NCI-H2107 treated with DMSO at 0.1 percent for 48 hours (cell line): Measurements from ENCODE around the gene LAX1.

Experiments used
- DNase-seq: peaks from one replicate; lab custom pipeline; 2025; ENCODE audit not compliant: unreplicated experiment; lab: John Stamatoyannopoulos, UW

LAX1 gene

DNA sequence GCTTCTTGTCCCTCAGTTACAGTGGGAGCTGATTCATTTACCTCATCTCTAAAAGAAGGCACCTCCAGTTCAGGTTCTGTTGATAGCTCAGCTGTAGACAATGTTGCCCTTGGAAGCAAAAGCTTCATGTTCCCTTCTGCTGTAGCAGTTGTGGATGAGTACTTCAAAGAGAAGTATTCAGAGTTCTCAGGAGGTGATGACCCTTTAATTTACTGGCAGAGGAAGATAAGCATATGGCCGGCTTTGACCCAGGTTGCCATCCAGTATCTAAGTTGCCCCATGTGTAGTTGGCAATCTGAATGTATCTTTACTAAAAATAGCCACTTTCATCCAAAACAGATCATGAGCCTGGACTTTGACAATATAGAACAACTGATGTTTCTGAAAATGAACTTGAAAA, 35.0 kb downstream of the LAX1 start:
- no peak for DNase-seq

DNA sequence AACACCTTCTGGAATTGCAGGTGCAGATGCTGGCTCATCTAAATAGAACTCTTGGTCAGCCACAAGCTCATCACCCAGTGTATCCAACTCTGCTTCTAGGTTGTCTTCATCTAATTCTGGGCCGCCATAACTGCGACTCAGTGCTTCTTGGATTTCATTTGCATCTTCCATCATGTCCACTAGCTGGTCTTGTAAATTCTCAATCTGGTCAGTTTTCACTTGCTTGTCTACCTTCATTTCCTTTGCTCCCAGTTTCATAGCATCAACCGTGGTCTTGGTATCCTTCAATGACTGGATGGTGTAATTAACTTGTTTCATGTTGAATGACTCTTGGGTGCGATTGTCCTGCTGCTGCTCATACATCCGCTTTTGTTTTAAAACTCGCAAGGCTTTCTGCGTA, 40.7 kb downstream of the LAX1 start:
- DNase-seq, result no peak

DNA sequence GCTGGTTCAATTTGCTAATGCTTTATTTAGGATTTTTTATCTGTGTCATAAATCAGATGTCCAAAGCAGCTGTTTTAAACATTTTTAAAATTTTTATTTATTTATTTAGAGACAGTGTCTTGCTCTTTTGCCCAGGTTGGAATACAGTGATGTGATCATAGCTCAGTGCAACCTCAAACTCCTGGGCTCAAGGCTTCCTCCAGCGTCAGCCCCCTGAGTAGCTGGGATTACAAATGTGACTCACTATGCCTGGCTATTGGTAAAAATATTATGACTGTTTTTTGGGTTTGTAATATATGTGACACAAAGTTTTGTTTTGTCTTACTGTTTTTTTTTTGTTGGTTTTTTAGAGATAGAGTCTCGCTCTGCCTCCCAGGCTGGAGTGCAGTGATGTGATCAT, 42.2 kb downstream of the LAX1 start:
- DNase-seq, result no peak

DNA sequence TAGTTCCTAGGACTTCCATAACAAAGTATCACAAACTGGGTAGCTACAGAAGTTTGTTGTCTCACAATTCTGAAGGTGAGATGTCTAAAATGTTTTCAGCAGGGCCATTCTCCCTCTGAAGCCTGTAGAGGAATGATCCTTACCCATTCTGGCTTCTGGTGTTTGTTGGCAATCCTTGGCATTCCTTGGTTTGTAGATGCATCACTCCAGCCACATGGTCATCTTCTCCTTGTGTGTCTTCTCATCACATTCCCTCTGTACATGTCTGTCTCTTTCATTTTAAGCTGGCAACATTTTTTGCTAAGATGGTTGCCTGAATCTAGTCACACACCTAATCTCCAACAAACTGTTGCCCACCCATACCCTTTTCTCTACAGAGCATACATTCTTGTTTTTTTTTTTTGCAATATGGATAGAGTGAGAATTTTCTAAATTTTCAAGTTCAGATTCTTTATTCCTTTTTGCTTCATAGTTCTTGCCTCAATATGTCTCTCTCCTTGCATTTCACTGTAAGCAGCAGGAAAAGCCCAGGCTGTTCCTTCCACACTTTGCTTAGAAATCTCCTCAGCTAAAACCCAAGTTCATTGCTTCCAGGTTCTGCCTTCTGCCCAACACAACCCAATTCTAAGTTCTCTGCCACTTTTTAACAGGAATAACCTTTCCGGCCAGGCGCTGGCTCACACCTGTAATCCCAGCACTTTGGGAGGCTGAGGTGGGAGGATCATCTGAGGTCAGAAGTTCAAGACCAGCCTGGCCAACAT, 48.8 kb downstream of the LAX1 start:
- DNase-seq, result no peak

DNA sequence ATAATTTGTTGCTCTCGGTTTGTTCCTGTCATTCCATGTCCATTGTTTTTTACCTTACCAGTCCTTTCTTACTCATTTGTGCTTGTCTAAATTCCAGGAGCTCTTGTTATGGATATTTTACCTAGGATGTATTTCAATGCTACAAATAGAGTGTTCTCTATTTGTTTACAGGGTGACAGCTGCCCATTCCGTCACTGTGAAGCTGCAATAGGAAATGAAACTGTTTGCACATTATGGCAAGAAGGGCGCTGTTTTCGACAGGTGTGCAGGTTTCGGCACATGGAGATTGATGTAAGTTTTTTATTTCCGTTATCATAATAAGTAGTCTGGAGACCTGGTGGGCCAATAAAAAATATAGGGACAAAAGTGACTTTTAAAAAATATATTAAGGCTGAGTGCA, 53.4 kb downstream of the LAX1 start:
- DNase-seq, result no peak

DNA sequence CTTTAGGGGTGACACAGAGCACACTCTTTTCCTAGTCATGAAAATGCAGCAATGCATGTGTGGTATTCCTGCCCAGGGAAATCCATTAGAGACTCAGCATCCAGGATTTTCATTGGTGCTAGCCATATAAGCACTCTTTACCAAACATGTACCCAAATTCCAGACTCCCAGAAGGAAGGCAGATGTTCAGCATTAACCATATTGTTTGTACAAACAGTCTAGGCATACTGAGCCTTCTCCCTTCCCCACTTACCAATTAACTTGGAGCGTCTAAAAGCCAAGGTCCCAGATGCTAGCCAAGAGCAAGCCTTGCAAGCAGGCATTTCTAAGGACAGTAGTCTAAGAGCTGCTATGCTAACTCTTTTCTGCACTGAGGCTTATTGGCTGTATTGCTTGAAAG, 58.3 kb downstream of the LAX1 start:
- DNase-seq, result no peak
